OCI-LY3 (cell line): ENCODE measurements around the gene PLA2G2F.

Experiments used
- H2AFZ ChIP-seq: fragments of 200-600, 300-600 bp; shearing (Covaris generic); 2 replicates; pipeline ENCODE4 v1.6.0; 2014; ENCODE audit warnings: antibody characterized with exemption, low read depth, low read length
- H3K27ac ChIP-seq: fragments of 200-600, 300-600 bp; sonication (generic); 2 replicates; pipeline ENCODE4 v1.5.1; 2014; ENCODE audit warnings: mild to moderate bottlenecking, low read length, moderate library complexity, mixed read lengths
- H3K27me3 ChIP-seq: fragments of 200-600, 300-600 bp; sonication (generic); 2 replicates; pipeline ENCODE4 v1.6.1; 2014; ENCODE audit warnings: low read depth, low read length, mixed read lengths
- H3K36me3 ChIP-seq: fragments of 200-600, 300-600 bp; sonication (generic); replicated peaks from 2 replicates; pipeline ENCODE3; 2014; ENCODE audit warnings: low read depth, low read length, mixed read lengths
- H3K4me1 ChIP-seq: fragments of 300-600, 200-600 bp; sonication (generic); 2 replicates; pipeline ENCODE4 v1.6.1; 2014; ENCODE audit warnings: low read length, mixed read lengths
- H3K4me2 ChIP-seq: fragments of 200-600, 300-600 bp; sonication (generic); 2 replicates; pipeline ENCODE4 v1.6.1; 2014; ENCODE audit warnings: low read length, mixed read lengths
- H3K4me3 ChIP-seq: fragments of 300-600, 200-600 bp; sonication (generic); 2 replicates; pipeline ENCODE4 v1.5.1; 2014; ENCODE audit warnings: antibody characterized with exemption, mild to moderate bottlenecking, low read length, moderate library complexity
- H3K79me2 ChIP-seq: fragments of 300-600, 200-600 bp; shearing (Covaris generic); 2 replicates; pipeline ENCODE4 v1.6.1; 2014; ENCODE audit warnings: mild to moderate bottlenecking, low read length, mixed read lengths
- H3K9ac ChIP-seq: fragments of 300-600, 200-600 bp; shearing (Covaris generic); 2 replicates; pipeline ENCODE4 v1.6.0; 2014; ENCODE audit warnings: mild to moderate bottlenecking, low read length, moderate library complexity
- H3K9me3 ChIP-seq: fragments of 200-600, 300-600 bp; shearing (Covaris generic); 2 replicates; pipeline ENCODE4 v1.6.1; 2014; ENCODE audit warnings: low read length, mixed read lengths; ENCODE audit not compliant: insufficient read depth
- H4K20me1 ChIP-seq: fragments of 200-600, 300-600 bp; sonication (generic); 2 replicates; pipeline ENCODE4 v1.6.1; 2016; ENCODE audit warnings: low read length, mixed read lengths; ENCODE audit not compliant: insufficient read depth
- EZH2phosphoT487 ChIP-seq: fragments of 200-600 bp; shearing (Covaris generic); IDR thresholded peaks from 2 replicates; pipeline ENCODE4 v1.6.1; 2018; ENCODE audit warnings: antibody characterized with exemption, mixed run types, low read depth
- TF ChIP-seq, protein P1 (sequence below): fragments of 200-600, 300-600 bp; sonication (generic); IDR thresholded peaks from 2 replicates; pipeline ENCODE4 v1.5.1; 2014; ENCODE audit warnings: antibody characterized with exemption, low read length, low read depth

PLA2G2F gene

DNA sequence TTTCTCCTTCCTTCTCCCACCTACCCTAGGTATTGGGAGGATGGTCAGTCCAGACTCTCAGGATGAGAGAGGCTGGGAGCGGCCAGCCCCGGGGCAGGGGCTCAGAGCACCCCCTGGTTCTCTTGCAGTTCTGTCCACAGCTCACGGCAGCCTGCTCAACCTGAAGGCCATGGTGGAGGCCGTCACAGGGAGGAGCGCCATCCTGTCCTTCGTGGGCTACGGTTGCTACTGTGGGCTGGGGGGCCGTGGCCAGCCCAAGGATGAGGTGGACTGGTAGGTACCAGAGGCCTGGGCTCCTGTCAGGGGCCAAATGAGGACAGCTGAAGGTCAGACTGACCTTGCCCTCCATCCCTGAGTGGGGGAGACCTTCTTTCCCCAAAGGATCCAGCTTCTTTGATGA lies 4.2 kb downstream of the PLA2G2F start:
- Histone ChIP-seq H3K4me1 (0 out of 2 replicates have a peak, but pooled peaks cover 2% of the 10 kb centered on the region), H3K27me3 (no peaks in the 10 kb centered on the region), H3K79me2 (no peaks in the 10 kb centered on the region), H3K4me2 (no peak overlapping the region), H3K36me3 (no peaks in the 10 kb centered on the region), H3K9ac (no peak overlapping the region), H4K20me1 (no peaks in the 10 kb centered on the region), H3K27ac (no peak overlapping the region), H2AFZ (no peak overlapping the region), H3K9me3 (no peaks in the 10 kb centered on the region), H3K4me3 (no peak overlapping the region)
- TF ChIP-seq, protein P1, sequence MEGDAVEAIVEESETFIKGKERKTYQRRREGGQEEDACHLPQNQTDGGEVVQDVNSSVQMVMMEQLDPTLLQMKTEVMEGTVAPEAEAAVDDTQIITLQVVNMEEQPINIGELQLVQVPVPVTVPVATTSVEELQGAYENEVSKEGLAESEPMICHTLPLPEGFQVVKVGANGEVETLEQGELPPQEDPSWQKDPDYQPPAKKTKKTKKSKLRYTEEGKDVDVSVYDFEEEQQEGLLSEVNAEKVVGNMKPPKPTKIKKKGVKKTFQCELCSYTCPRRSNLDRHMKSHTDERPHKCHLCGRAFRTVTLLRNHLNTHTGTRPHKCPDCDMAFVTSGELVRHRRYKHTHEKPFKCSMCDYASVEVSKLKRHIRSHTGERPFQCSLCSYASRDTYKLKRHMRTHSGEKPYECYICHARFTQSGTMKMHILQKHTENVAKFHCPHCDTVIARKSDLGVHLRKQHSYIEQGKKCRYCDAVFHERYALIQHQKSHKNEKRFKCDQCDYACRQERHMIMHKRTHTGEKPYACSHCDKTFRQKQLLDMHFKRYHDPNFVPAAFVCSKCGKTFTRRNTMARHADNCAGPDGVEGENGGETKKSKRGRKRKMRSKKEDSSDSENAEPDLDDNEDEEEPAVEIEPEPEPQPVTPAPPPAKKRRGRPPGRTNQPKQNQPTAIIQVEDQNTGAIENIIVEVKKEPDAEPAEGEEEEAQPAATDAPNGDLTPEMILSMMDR, result no peak
- TF ChIP-seq EZH2phosphoT487, result no peak

DNA sequence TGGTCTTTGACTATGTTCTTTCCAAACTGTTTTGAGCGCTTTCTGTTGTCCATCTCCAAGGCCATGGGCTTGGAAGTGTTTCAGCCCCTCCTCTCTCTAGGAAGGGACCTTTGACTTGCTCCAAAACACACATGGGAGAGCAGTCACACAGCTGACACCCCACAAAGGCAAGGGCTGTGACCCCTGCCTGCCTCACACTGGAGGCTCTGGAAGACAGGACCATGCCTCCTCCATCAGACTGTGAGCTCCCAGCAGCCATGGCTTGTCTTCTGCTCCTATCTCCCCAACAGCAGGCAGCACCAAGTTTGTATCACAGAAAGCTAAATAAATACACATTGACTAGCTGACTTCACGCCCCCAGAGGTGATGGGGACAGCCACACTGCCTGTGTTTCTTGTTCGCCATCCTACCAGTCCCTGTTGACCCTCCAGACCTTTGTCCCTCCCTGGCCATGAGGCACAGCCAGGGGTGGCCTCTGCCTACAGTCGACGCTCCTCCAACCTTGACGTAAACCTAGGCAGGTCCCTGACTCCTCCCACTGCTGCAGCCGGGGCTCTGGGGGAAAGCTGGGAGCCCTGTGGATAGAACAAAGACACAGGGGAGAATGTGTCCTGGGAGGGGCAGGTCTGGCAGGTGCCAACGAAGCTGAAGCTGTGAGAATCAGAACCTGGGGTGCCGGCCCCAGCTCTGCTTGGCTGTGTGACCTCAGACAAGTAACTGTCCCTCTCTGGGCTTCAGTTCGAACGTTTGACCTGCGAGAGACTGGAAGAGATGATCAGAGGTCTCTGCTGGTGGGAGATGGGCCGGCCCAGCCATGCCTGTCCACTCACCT lies 4.8 kb downstream of the PLA2G2F start:
- Histone ChIP-seq H3K36me3 (no peaks in the 10 kb centered on the region), H3K4me1 (0 out of 2 replicates have a peak, but pooled peaks cover 2% of the 10 kb centered on the region), H3K27ac (no peak overlapping the region), H2AFZ (no peak overlapping the region), H3K27me3 (no peaks in the 10 kb centered on the region), H3K4me2 (no peak overlapping the region), H3K9me3 (no peaks in the 10 kb centered on the region), H3K4me3 (no peak overlapping the region), H3K9ac (no peak overlapping the region), H4K20me1 (no peaks in the 10 kb centered on the region), H3K79me2 (no peaks in the 10 kb centered on the region)
- TF ChIP-seq, protein P1, result no peak
- TF ChIP-seq EZH2phosphoT487, result no peak

DNA sequence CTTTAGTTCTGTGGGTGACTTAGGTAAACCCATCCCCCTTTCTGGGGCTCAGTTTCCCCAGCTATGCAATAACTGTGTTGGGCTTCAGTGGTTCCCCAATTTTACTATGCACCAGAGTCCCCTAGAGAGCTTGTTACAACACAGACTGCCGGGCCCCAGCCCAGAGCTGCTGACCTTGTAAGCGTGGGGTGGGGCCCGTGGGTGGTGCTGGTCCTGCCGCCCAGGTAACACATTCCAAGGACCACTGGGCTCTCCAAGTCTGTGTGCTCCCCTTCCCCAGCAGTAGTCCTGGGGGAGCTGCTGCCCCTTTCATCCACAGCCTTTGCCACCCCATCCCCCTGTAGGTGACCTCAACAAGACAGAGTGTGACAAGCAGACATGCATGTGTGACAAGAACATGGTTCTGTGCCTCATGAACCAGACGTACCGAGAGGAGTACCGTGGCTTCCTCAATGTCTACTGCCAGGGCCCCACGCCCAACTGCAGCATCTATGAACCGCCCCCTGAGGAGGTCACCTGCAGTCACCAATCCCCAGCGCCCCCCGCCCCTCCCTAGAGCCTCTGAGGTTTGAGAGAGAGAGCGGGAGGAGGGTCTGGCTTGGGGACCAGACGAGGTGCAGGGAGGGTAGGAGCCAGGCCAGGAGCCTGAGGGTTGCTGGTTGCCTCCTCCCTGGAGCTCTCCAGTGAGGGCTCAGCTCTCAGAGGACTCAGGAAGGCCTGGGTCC lies 8.9 kb downstream of the PLA2G2F start:
- no peak overlapping the region for H3K27ac ChIP-seq
- TF ChIP-seq EZH2phosphoT487, result no peak
- TF ChIP-seq, protein P1, result no peak

More for the DNA sequence above, 8.9 kb downstream of the PLA2G2F start:
- Histone ChIP-seq H3K4me2 (no peak overlapping the region), H3K4me3 (no peak overlapping the region), H4K20me1 (no peaks in the 10 kb centered on the region), H3K36me3 (no peaks in the 10 kb centered on the region), H2AFZ (no peak overlapping the region), H3K4me1 (peaks cover 5% of the 10 kb centered on the region; the same call in 1 of the 2 replicates), H3K27me3 (no peaks in the 10 kb centered on the region), H3K79me2 (no peaks in the 10 kb centered on the region), H3K9ac (no peak overlapping the region), H3K9me3 (no peaks in the 10 kb centered on the region)
